HCT116 (cell line): Measurements from ENCODE around the gene LYPD8. TPM values are rescaled to one million over a fixed set of nuclear protein-coding genes. Genes with fewer than 3 reads are reported as not detected.

Source experiments
- ATAC-seq: fragments of 200-7000 bp; cut with Tn5 transposase; 2 replicates; pipeline ENCODE4 v1.9.1; 2020; ENCODE audit warnings: mild to moderate bottlenecking, moderate library complexity
- BruUV-seq: library from RNA; stranded (reverse); fragments of 400-500 nt; replicated peaks from 2 replicates; lab custom pipeline; 2021; lab: Mats Ljungman, UMichigan
- CTCF ChIA-PET: fragments of 300-600 bp; sonication (Branson Sonifier 250); formaldehyde crosslinking; loops from one replicate; lab custom pipeline; 2021; ENCODE audit warnings: antibody characterized with exemption; lab: Charles Lee
- POLR2A ChIA-PET: fragments of 300-600, 350-600 bp; sonication (Branson Sonifier 250); formaldehyde crosslinking; loops from one replicate; lab custom pipeline; 2021; ENCODE audit warnings: antibody characterized with exemption; lab: Charles Lee
- RAD21 ChIA-PET, 2 experiments: fragments of 300-600 bp; sonication (Branson Sonifier 250); formaldehyde crosslinking; loops; one replicate each; lab custom pipeline; 2023; ENCODE audit warnings: low total read pairs in 2 of 2; ENCODE audit not compliant: uncharacterized antibody in 2 of 2, unreplicated experiment in 2 of 2, low non-redundant PET in 1 of 2; lab: Charles Lee
- DNase-seq: peaks from one replicate; pipeline ENCODE4 v3.0.0-alpha.2; 2010; ENCODE audit warnings: low read depth, low spot score
- H2AFZ ChIP-seq: fragments of 200-600 bp; shearing (Covaris generic), sonication (generic); 2 replicates; pipeline ENCODE4 v1.6.1; 2017; ENCODE audit warnings: low read depth, mixed run types, mixed read lengths, antibody characterized with exemption, low read length; ENCODE audit not compliant: poor library complexity, severe bottlenecking
- H3K27ac ChIP-seq: 2 replicates; pipeline ENCODE4 v1.5.1; 2012; ENCODE audit warnings: low read depth, low read length
- H3K27me3 ChIP-seq: fragments of 200-600 bp; sonication (generic); 2 replicates; pipeline ENCODE4 v1.6.1; 2016; ENCODE audit warnings: mixed run types, low read length, mixed read lengths; ENCODE audit not compliant: insufficient read depth
- H3K36me3 ChIP-seq, 2 experiments: fragments of 200-500 bp in 1 of 2; fragments of 200-600 bp in 1 of 2; sonication (Bioruptor generic) in 1 of 2; sonication (generic) in 1 of 2; 2 replicates each; pipeline versions ENCODE4 v1.5.1 to v1.6.1; 2014 to 2016; ENCODE audit warnings: low read length in 2 of 2, inconsistent platforms in 1 of 2, mixed read lengths in 1 of 2, mixed run types in 1 of 2; ENCODE audit not compliant: insufficient read depth in 2 of 2, control insufficient read depth in 1 of 2
- H3K4me1 ChIP-seq, 2 experiments: fragments of 200-600 bp in 1 of 2; sonication (generic) in 1 of 2; 2 replicates each; pipeline versions ENCODE4 v1.5.1 to v1.6.1; 2012 to 2017; ENCODE audit warnings: low read length in 2 of 2, inconsistent platforms in 1 of 2, mild to moderate bottlenecking in 1 of 2, mixed read lengths in 1 of 2, mixed run types in 1 of 2, moderate library complexity in 1 of 2; ENCODE audit not compliant: insufficient read depth in 2 of 2, control insufficient read depth in 1 of 2
- H3K4me2 ChIP-seq: fragments of 200-600 bp; sonication (generic); 2 replicates; pipeline ENCODE4 v1.6.1; 2017; ENCODE audit warnings: mixed run types, low read length, mixed read lengths
- H3K4me3 ChIP-seq, 2 experiments: fragments of 200-600 bp in 1 of 2; sonication (generic) in 1 of 2; replicated peaks in 1 of 2; 2 replicates each; pipeline ENCODE4 v1.5.1; 2011 to 2016; ENCODE audit warnings: low read length in 2 of 2, control low read depth in 1 of 2, low read depth in 1 of 2, mild to moderate bottlenecking in 1 of 2, mixed read lengths in 1 of 2, mixed run types in 1 of 2
- H3K79me2 ChIP-seq: fragments of 200-600 bp; sonication (generic); 2 replicates; pipeline ENCODE4 v1.6.1; 2017; ENCODE audit warnings: mild to moderate bottlenecking, mixed run types, low read length, moderate library complexity, mixed read lengths; ENCODE audit not compliant: insufficient read depth
- H3K9ac ChIP-seq: fragments of 200-600 bp; sonication (generic); 2 replicates; pipeline ENCODE4 v1.6.1; 2016; ENCODE audit warnings: low read length, mixed read lengths
- H3K9me2 ChIP-seq: fragments of 200-600 bp; sonication (generic), shearing (Covaris generic); 2 replicates; pipeline ENCODE4 v1.6.1; 2017; ENCODE audit warnings: mixed run types, mild to moderate bottlenecking, moderate library complexity; ENCODE audit not compliant: insufficient read depth
- H3K9me3 ChIP-seq, 2 experiments: fragments of 200-500 bp in 1 of 2; fragments of 200-600 bp in 1 of 2; sonication (Bioruptor generic) in 1 of 2; sonication (generic) in 1 of 2; 2 replicates each; pipeline ENCODE4 v1.6.1; 2014 to 2017; ENCODE audit warnings: low read length in 2 of 2, mixed read lengths in 2 of 2, inconsistent platforms in 1 of 2, low read depth in 1 of 2, mild to moderate bottlenecking in 1 of 2, mixed run types in 1 of 2, moderate library complexity in 1 of 2; ENCODE audit not compliant: control insufficient read depth in 1 of 2, insufficient read depth in 1 of 2
- H4K20me1 ChIP-seq: fragments of 200-600 bp; sonication (generic), shearing (Covaris generic); 2 replicates; pipeline ENCODE4 v1.6.1; 2017; ENCODE audit warnings: mixed run types, mild to moderate bottlenecking, moderate library complexity; ENCODE audit not compliant: insufficient read depth
- ATF3 ChIP-seq: IDR thresholded peaks from 2 replicates; pipeline ENCODE4 v1.6.1; 2012
- CTCF ChIP-seq, 3 experiments: fragments of 200-600 bp in 1 of 3; sonication (generic) in 1 of 3; IDR thresholded peaks in 2 of 3; conservative IDR thresholded peaks in 1 of 3; 2 replicates each; pipeline ENCODE4 v1.5.1; 2012 to 2017; ENCODE audit warnings: low read depth in 2 of 3, low read length in 2 of 3, antibody characterized with exemption in 1 of 3, borderline replicate concordance in 1 of 3, control low read depth in 1 of 3, mild to moderate bottlenecking in 1 of 3, mixed read lengths in 1 of 3, mixed run types in 1 of 3, moderate library complexity in 1 of 3; ENCODE audit not compliant: insufficient read depth in 1 of 3
- ELF1 ChIP-seq: IDR thresholded peaks from 2 replicates; pipeline ENCODE4 v1.6.1; 2012; ENCODE audit warnings: low read depth, borderline replicate concordance
- MAX ChIP-seq: IDR thresholded peaks from 2 replicates; pipeline ENCODE4 v1.6.1; 2012
- RAD21 ChIP-seq: IDR thresholded peaks from 2 replicates; pipeline ENCODE4 v1.6.1; 2012; ENCODE audit warnings: low read depth, mild to moderate bottlenecking
- ZBTB33 ChIP-seq: IDR thresholded peaks from 2 replicates; pipeline ENCODE4 v1.6.1; 2011; ENCODE audit warnings: mild to moderate bottlenecking, low read length, moderate library complexity; ENCODE audit not compliant: insufficient replicate concordance; ENCODE audit errors: extremely low read depth
- intact Hi-C: fragments of 100-400 bp; cut with micrococcal nuclease; formaldehyde crosslinking; loops from 2 replicates; pipeline ENCODE4 v1.10.0; 2022
- total RNA-seq: library from RNA; stranded (reverse); gene quantifications from one replicate; pipeline ENCODE4 v1.2.1, GENCODE V29; 2021; ENCODE audit not compliant: unreplicated experiment

The LYPD8 gene
- total RNA-seq, 1 experiment from 2014 or later: not detected

GRCh38 chr1:248751635-248752034, 3.9 kb downstream of the LYPD8 start:
- ChIA-PET RAD21 (no interaction called here), CTCF (no interaction called here), POLR2A (no interaction called here)
- Histone ChIP-seq H3K9me3 (peaks cover 0 to 11% of the 10 kb centered on the region in 2 experiments; a peak in 1 of 4 replicates), H3K4me3 (no peak overlapping the region), H3K27me3 (no peaks in the 10 kb centered on the region), H3K27ac (no peak overlapping the region), H4K20me1 (no peaks in the 10 kb centered on the region), H3K36me3 (no peaks in the 10 kb centered on the region), H3K9me2 (no peaks in the 10 kb centered on the region), H3K79me2 (no peaks in the 10 kb centered on the region), H2AFZ (no peak overlapping the region), H3K4me1 (no peaks in the 10 kb centered on the region), H3K4me2 (no peak overlapping the region), H3K9ac (no peak overlapping the region)
- TF ChIP-seq MAX: no peak
- TF ChIP-seq ATF3: no peak
- TF ChIP-seq RAD21: no peak
- TF ChIP-seq ELF1: no peak
- TF ChIP-seq ZBTB33: no peak
- no peak for TF ChIP-seq CTCF (IDR thresholded peaks at IDR 0.05 in 2 of 3, conservative IDR thresholded peaks at IDR 0.05 in 1 of 3; ENCODE audit: borderline replicate concordance in 1 of 3, insufficient read depth in 1 of 3, low read depth in 2 of 3, low read length in 2 of 3)
- DNase-seq (no peak), ATAC-seq (no peak)
- BruUV-seq: no TSS peak
- intact Hi-C loops: no loop called here
